MCF 10A (cell line): Measurements from ENCODE around the gene NXNL2. TPM values are rescaled to one million over a fixed set of nuclear protein-coding genes. Genes with fewer than 3 reads are reported as not detected.

Experiments
- BruUV-seq: library from RNA; stranded (reverse); fragments of 400-500 nt; replicated peaks from 2 replicates; lab custom pipeline; 2021; lab: Mats Ljungman, UMichigan
- CTCF ChIA-PET: fragments of 300-600 bp; sonication (Branson Sonifier 250); formaldehyde crosslinking; extraction: SDS; loops from one replicate; lab custom pipeline; 2021; ENCODE audit warnings: antibody characterized with exemption, inconsistent platforms; lab: Yijun Ruan, JAX
- POLR2A ChIA-PET: fragments of 300-600, 350-650 bp; sonication (Branson Sonifier 250); formaldehyde crosslinking; extraction: SDS; loops from one replicate; lab custom pipeline; 2020; ENCODE audit warnings: antibody characterized with exemption, inconsistent platforms; lab: Yijun Ruan, JAX
- DNase-seq: peaks from one replicate; pipeline ENCODE4 v3.0.0-alpha.2; 2018; ENCODE audit not compliant: unreplicated experiment
- H3K27ac Mint-ChIP-seq: one replicate; pipeline ENCODE4 v1.8.0; 2022; ENCODE audit warnings: mild to moderate bottlenecking, low read depth, mixed read lengths; ENCODE audit not compliant: unreplicated experiment
- H3K27me3 Mint-ChIP-seq: one replicate; pipeline ENCODE4 v1.8.0; 2022; ENCODE audit warnings: mixed read lengths; ENCODE audit not compliant: insufficient read depth, unreplicated experiment
- H3K36me3 Mint-ChIP-seq: one replicate; pipeline ENCODE4 v1.8.0; 2022; ENCODE audit warnings: mild to moderate bottlenecking, moderate library complexity, mixed read lengths; ENCODE audit not compliant: insufficient read depth, unreplicated experiment
- H3K4me1 Mint-ChIP-seq: one replicate; pipeline ENCODE4 v1.8.0; 2022; ENCODE audit warnings: mixed read lengths; ENCODE audit not compliant: insufficient read depth, unreplicated experiment
- H3K4me3 Mint-ChIP-seq: one replicate; pipeline ENCODE4 v1.8.0; 2022; ENCODE audit warnings: mild to moderate bottlenecking, moderate library complexity, mixed read lengths; ENCODE audit not compliant: unreplicated experiment
- H3K9me3 Mint-ChIP-seq: one replicate; pipeline ENCODE4 v1.8.0; 2022; ENCODE audit warnings: mixed read lengths; ENCODE audit not compliant: unreplicated experiment
- intact Hi-C: fragments of 100-400 bp; cut with micrococcal nuclease; formaldehyde crosslinking; loops from 2 replicates; pipeline ENCODE4 v1.14.1; 2022
- total RNA-seq: library from RNA; stranded (reverse); gene quantifications from 2 replicates; pipeline ENCODE4 v1.2.3, GENCODE V29; 2022
- TF ChIP-seq, protein P1 (sequence below): fragments of 200-600 bp; IDR thresholded peaks from one replicate; pipeline ENCODE4 v1.8.0; 2022; ENCODE audit warnings: antibody characterized with exemption, mild to moderate bottlenecking; ENCODE audit not compliant: unreplicated experiment

NXNL2 gene
- total RNA-seq, 1 experiment from 2014 or later: 0.49 TPM

DNA sequence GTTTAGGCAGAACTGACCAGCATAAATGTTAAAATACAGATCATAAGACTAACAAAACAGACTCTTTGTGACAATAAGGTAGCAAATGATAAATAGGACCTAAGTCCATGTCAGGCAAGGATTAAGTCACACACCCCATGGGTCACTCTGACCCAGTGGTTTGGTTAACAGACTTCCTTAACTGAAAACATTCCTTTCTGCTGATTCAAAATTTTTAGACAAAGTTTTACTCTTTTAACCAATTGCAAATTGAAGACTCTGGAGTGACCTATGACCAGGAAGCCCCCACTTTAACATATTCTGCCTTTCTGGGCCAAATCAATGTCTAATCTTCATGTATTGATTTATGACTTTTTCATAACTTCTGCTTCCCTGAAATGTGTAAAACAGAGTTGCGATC is 4.9 kb upstream of the NXNL2 start:
- no TSS peak for BruUV-seq
- H3K27ac Mint-ChIP-seq: no peak overlapping the region
- intact Hi-C loops: loop anchor here (10.0 kb wide), 1 partner anchor 55 kb away; no protein-coding TSS in a partner anchor
- peak; percentile 21 for DNase-seq
- TF ChIP-seq, protein P1, sequence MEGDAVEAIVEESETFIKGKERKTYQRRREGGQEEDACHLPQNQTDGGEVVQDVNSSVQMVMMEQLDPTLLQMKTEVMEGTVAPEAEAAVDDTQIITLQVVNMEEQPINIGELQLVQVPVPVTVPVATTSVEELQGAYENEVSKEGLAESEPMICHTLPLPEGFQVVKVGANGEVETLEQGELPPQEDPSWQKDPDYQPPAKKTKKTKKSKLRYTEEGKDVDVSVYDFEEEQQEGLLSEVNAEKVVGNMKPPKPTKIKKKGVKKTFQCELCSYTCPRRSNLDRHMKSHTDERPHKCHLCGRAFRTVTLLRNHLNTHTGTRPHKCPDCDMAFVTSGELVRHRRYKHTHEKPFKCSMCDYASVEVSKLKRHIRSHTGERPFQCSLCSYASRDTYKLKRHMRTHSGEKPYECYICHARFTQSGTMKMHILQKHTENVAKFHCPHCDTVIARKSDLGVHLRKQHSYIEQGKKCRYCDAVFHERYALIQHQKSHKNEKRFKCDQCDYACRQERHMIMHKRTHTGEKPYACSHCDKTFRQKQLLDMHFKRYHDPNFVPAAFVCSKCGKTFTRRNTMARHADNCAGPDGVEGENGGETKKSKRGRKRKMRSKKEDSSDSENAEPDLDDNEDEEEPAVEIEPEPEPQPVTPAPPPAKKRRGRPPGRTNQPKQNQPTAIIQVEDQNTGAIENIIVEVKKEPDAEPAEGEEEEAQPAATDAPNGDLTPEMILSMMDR: no peak
- H3K27me3 Mint-ChIP-seq: no peaks in the 10 kb centered on the region
- no peaks in the 10 kb centered on the region for H3K36me3 Mint-ChIP-seq
- H3K4me1 Mint-ChIP-seq: peaks cover 25% of the 10 kb centered on the region
- H3K9me3 Mint-ChIP-seq: no peaks in the 10 kb centered on the region
- CTCF ChIA-PET: no interaction called here
- no peak overlapping the region for H3K4me3 Mint-ChIP-seq
- POLR2A ChIA-PET: no interaction called here

GRCh38 chr9:88531920-88532698 is 2.9 kb upstream of the NXNL2 start:
- Mint-ChIP-seq H3K36me3 (no peaks in the 10 kb centered on the region), H3K9me3 (no peaks in the 10 kb centered on the region), H3K27me3 (no peaks in the 10 kb centered on the region), H3K4me1 (peaks cover 25% of the 10 kb centered on the region), H3K4me3 (peak overlapping the region; percentile 69), H3K27ac (no peak overlapping the region)
- no TSS peak for BruUV-seq
- DNase-seq: peak; percentile 66
- ChIA-PET CTCF (interaction anchor here (0.6 to 1.6 kb wide), 5 partner anchors 9 to 459 kb away, joined by 3 read pairs; no protein-coding TSS in a partner anchor), POLR2A (interaction anchor here (1.1 to 1.6 kb wide), 2 partner anchors 22 to 49 kb away, joined by 3 to 5 read pairs; no protein-coding TSS in a partner anchor)
- intact Hi-C loops: loop anchor here (10.0 kb wide), 1 partner anchor 57 kb away; no protein-coding TSS in a partner anchor
- TF ChIP-seq, protein P1: no peak

DNA sequence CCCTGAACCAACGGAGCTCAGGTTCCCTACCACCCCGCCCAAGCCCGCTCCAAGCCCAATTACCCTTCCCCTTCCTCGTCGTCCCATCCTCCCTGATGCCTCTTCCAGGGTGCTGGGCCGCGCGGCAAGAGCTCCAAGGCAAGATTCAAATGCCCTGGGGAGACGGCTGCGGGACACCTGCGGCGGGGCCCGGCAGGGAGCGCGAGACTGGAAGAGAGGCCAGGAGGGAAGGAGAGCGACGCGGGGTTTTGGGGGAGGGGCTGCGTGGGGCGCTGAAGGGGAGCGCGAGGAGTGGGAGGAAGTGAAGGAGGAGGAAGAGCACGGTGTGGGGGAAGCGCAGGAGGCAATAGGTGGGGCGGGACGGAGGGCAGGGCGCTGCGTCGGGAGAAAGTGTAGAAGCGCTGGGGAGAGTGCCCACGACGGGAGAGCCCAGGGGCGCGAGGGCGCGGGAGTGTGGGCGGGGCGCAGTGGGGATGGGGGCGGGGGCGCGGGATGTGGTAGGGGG is 975 bp upstream of the NXNL2 start:
- Mint-ChIP-seq H3K4me3 (peak overlapping the region; percentile 69), H3K36me3 (no peaks in the 10 kb centered on the region), H3K27me3 (no peaks in the 10 kb centered on the region), H3K4me1 (peaks cover 25% of the 10 kb centered on the region), H3K9me3 (no peaks in the 10 kb centered on the region), H3K27ac (peak overlapping the region; percentile 24)
- CTCF ChIA-PET: interaction anchor here (0.5 to 1.6 kb wide), 5 partner anchors 45 to 507 kb away, joined by 3 read pairs; no protein-coding TSS in a partner anchor
- TF ChIP-seq, protein P1: no peak
- BruUV-seq: no TSS peak
- DNase-seq: peak; percentile 56
- intact Hi-C loops: loop anchor here (2.0 to 10.0 kb wide), 2 partner anchors 59 to 145 kb away; partner anchors contain the start of gene SPIN1
- POLR2A ChIA-PET: interaction anchor here (0.9 kb wide), 1 partner anchor 14 kb away, joined by 4 read pairs; no protein-coding TSS in a partner anchor
